Measurements from ENCODE around the gene FOXP1. TPM values are rescaled to one million over a fixed set of nuclear protein-coding genes. Genes with fewer than 3 reads are reported as not detected.

FOXP1 gene
- total RNA-seq, 4 donors from 2014 or later = 54.2 to 152 (median 129) TPM

DNA sequence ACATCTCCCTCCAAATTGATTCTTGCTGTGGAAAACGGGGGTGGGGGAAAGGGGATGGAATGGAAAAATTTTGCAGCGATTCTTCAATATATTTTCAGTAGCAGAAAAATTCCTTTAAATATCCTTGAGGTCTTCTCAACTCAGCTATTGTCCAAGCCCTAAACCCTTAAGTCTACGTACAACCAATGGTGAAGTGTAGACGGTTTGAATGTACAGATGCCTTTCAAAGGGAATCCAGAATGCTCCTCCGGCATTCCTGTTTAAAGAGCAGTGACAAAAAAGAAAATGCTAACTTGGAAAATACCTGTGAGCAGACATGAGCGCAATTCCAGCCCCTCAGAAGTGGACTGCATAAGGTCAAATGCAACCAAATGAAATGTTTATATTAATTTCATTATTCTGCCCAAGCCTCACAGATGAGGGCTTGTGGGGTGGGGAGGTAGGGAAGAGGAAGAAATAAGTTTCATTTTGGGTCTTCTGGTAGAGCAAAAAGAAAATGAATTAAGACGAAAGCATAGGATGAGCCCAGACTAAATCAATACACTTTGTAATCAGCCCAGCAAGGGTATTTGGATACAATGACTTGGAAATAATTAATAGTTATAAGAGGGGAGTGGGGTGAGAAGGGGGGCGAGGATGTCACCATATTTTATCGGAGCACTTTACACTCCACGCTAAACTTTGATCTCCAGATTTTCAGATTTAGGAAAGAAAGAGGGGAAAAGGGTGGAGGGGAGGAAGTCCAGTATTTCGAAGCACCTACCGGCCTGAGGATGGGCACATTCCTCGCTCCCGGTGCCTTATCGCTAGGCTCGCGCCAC lies 2.7 kb downstream of the FOXP1 start:
- no peak for TF ChIP-seq POLR2A (IDR thresholded peaks at IDR 0.05)
- TF ChIP-seq CTCF (IDR thresholded peaks at IDR 0.05) = no peak
- Histone ChIP-seq H3K9me3 (no peaks in the 10 kb centered on the region), H3K36me3 (no peaks in the 10 kb centered on the region), H3K4me1 (no peaks in the 10 kb centered on the region), H3K27me3 (no peaks in the 10 kb centered on the region), H3K27ac (peak overlapping the region; percentile 98 to 99), H3K4me3 (peak overlapping the region; percentile 67 to 69)
- DNase-seq = no peak
- intact Hi-C loops (cut with DNase I; ENCODE audit: low total_unique reads) = loop anchor here (5.0 kb wide), 1 partner anchor 274 kb away; no protein-coding TSS in a partner anchor

DNA sequence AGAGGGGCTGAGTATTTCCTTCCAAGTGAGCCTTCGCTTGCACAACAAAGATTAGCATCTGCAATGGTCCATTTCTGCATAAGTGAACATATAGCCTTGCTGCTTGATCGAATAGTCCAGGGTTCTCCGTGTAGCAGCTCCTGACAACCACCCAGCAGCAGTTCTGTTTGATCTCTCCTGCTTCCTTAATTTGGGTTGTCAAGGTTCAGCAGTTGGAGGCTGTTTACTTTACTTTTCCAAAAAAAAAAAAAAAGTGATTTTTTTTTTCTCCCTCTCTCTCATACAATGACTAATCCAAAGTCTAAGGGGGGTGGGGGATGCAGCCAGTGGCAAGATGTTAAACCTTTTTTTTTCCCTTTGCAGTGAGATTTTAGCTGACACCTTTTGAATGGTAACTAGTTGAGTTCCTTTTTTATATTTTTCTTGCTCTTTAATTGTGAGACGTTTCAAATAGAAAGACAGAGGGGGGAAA lies 3.6 kb downstream of the FOXP1 start:
- Histone ChIP-seq H3K27ac (peak overlapping the region; percentile 98 to 99), H3K27me3 (no peaks in the 10 kb centered on the region), H3K9me3 (no peaks in the 10 kb centered on the region), H3K4me1 (no peaks in the 10 kb centered on the region), H3K4me3 (peak overlapping the region in 1 of 2 donors; percentile 1), H3K36me3 (no peaks in the 10 kb centered on the region)
- intact Hi-C loops (cut with DNase I; ENCODE audit: low total_unique reads) = loop anchor here (5.0 kb wide), 1 partner anchor 273 kb away; no protein-coding TSS in a partner anchor
- TF ChIP-seq CTCF (IDR thresholded peaks at IDR 0.05) = no peak
- no peak for TF ChIP-seq POLR2A (IDR thresholded peaks at IDR 0.05)
- DNase-seq = peak in 1 of 2 donors; percentile 29

GRCh38 chr3:71579326-71579934 lies 4.1 kb downstream of the FOXP1 start:
- no peaks in the 10 kb centered on the region for H3K9me3 ChIP-seq
- H3K4me3 ChIP-seq = peak overlapping the region in 1 of 2 donors; percentile 1
- intact Hi-C loops (cut with DNase I; ENCODE audit: low total_unique reads) = no loop called here
- no peaks in the 10 kb centered on the region for H3K36me3 ChIP-seq
- no peaks in the 10 kb centered on the region for H3K4me1 ChIP-seq
- DNase-seq = no peak
- peak overlapping the region; percentile 98 to 99 for H3K27ac ChIP-seq
- TF ChIP-seq POLR2A (IDR thresholded peaks at IDR 0.05) = no peak
- no peak for TF ChIP-seq CTCF (IDR thresholded peaks at IDR 0.05)
- H3K27me3 ChIP-seq = no peaks in the 10 kb centered on the region

- Histone ChIP-seq H3K27me3 (no peaks in the 10 kb centered on the region), H3K4me3 (no peak overlapping the region), H3K27ac (peak overlapping the region in 1 of 2 donors; percentile 99), H3K4me1 (no peaks in the 10 kb centered on the region), H3K9me3 (no peaks in the 10 kb centered on the region), H3K36me3 (no peaks in the 10 kb centered on the region)
- TF ChIP-seq POLR2A (IDR thresholded peaks at IDR 0.05) (no peak), CTCF (IDR thresholded peaks at IDR 0.05) (no peak)
- no peak for DNase-seq
- intact Hi-C loops (cut with DNase I; ENCODE audit: low total_unique reads) = no loop called here
These were observed 5.3 kb downstream of the FOXP1 start for GRCh38 chr3:71578054-71578751.

Measured in uterus (tissue), 4 donors.